ENCODE measurements around the gene ANO2. TPM values are rescaled to one million over a fixed set of nuclear protein-coding genes. Genes with fewer than 3 reads are reported as not detected.
A peak's percentile ranks its signal among the peaks of the same experiment; 100 is the strongest.

ANO2 gene
- total RNA-seq, 4 donors from 2014 or later, result 0.59 to 51.7 (median 15.1) TPM

DNA sequence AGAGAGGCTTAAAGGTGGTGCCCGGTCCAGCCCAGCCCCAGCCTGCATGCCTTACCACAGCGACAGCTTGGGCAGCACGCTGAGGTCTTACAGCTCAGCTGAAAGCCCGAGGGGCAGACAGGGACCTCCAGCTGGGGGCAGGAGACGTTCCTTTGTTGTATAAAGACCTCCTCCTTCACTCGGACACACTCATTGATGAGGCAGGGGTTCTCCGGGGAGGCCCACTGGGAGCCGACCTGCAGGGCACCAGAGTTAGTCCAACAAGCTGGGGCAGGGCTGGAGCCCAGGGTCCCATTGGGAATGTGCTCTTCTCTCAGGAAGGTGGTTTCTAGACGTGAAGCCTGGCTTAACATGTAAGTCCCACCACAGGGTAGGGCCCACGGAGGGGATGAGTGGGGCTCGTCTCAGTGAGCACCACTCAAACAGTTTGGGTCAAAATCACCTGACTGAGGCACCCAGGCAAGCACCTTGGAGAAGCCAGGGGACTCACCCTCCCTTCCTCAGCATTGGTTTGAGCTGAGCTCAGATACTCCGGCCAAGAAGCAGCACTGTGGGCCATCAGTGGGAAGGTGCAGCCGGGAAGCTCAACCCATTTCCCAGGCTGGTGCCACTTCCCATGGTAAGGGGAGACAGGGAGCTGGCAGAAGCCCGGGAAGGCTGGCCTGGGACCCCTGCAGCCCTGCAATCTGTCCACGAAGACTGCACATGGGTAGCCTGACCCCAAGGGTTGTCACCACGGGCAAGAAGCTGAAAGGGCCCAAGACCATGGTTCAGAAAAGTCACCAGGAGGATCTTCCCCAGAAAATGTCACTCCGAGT lies 24.3 kb upstream of the ANO2 start:
- Histone ChIP-seq H3K9me3 (no peaks in the 10 kb centered on the region), H3K36me3 (no peaks in the 10 kb centered on the region), H3K27ac (no peak overlapping the region), H3K4me3 (no peak overlapping the region), H3K4me1 (no peaks in the 10 kb centered on the region), H3K27me3 (no peaks in the 10 kb centered on the region)
- no peak for DNase-seq
- no peak for TF ChIP-seq POLR2A (IDR thresholded peaks at IDR 0.05)
- TF ChIP-seq, protein P1, sequence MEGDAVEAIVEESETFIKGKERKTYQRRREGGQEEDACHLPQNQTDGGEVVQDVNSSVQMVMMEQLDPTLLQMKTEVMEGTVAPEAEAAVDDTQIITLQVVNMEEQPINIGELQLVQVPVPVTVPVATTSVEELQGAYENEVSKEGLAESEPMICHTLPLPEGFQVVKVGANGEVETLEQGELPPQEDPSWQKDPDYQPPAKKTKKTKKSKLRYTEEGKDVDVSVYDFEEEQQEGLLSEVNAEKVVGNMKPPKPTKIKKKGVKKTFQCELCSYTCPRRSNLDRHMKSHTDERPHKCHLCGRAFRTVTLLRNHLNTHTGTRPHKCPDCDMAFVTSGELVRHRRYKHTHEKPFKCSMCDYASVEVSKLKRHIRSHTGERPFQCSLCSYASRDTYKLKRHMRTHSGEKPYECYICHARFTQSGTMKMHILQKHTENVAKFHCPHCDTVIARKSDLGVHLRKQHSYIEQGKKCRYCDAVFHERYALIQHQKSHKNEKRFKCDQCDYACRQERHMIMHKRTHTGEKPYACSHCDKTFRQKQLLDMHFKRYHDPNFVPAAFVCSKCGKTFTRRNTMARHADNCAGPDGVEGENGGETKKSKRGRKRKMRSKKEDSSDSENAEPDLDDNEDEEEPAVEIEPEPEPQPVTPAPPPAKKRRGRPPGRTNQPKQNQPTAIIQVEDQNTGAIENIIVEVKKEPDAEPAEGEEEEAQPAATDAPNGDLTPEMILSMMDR (IDR thresholded peaks at IDR 0.05), result no peak
- intact Hi-C loops (cut with DNase I; ENCODE audit: low total_unique reads), result no loop called here

GRCh38 chr12:5967645-5968415 lies 22.8 kb upstream of the ANO2 start:
- Histone ChIP-seq H3K4me1 (no peaks in the 10 kb centered on the region), H3K9me3 (no peaks in the 10 kb centered on the region), H3K4me3 (no peak overlapping the region), H3K36me3 (no peaks in the 10 kb centered on the region), H3K27me3 (no peaks in the 10 kb centered on the region), H3K27ac (no peak overlapping the region)
- intact Hi-C loops (cut with DNase I; ENCODE audit: low total_unique reads), result no loop called here
- no peak for DNase-seq
- TF ChIP-seq POLR2A (IDR thresholded peaks at IDR 0.05), result no peak
- TF ChIP-seq, protein P1 (IDR thresholded peaks at IDR 0.05), result no peak

DNA sequence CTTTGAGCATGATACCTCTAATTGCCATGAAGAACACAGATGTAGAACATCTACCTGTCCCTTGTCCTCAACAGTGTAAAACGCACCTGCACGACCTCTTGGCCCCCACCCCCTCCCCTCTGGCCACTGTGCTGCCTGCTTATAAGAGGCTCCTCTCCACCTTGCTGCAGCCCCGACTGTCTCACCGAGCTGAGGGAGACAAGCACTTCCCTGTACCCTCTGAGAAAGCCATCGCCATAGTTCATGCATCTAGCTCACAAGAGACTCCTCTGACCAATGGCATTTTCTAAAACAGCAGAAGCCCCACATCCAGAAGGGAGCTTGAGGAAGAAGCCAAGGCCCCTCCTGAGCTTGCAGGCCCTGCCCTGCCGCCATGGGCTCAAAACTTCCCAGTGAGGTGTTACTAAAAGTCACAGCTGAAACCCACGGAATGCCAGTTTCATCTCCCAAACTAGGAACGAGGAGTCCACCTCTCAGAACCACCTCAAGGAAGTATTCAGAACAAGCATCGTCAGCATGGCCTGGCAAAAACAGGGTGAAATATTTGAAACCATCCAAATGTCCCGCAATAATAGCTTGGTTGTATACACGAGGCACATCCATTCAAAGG lies 21.5 kb upstream of the ANO2 start:
- H3K4me1 ChIP-seq, result no peaks in the 10 kb centered on the region
- no peaks in the 10 kb centered on the region for H3K36me3 ChIP-seq
- no peaks in the 10 kb centered on the region for H3K27me3 ChIP-seq
- TF ChIP-seq POLR2A (IDR thresholded peaks at IDR 0.05), result no peak
- TF ChIP-seq, protein P1 (IDR thresholded peaks at IDR 0.05), result no peak
- intact Hi-C loops (cut with DNase I; ENCODE audit: low total_unique reads), result no loop called here
- no peaks in the 10 kb centered on the region for H3K9me3 ChIP-seq
- no peak overlapping the region for H3K27ac ChIP-seq
- DNase-seq, result no peak
- no peak overlapping the region for H3K4me3 ChIP-seq

DNA sequence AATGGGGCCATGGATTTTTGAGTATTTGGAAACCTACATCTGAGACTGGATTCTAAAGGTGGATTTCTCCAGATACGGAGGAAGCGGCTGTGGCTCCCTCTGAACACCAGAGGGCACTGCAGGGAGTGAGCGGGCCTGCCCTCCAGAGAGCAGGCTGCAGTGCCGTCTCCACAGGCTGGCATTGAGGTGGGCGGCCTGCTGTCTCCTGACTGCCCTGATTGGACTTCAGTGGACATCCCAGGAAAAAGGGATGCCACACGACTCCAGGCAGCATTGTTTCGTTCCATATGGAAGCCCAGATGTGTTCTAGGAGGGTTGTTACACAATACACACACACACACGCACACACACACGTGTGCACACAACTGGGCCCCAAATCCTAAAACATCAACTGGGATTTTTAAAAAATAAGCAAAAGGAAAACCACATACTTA lies 20.9 kb upstream of the ANO2 start:
- DNase-seq, result no peak
- H3K27ac ChIP-seq, result no peak overlapping the region
- no peak overlapping the region for H3K4me3 ChIP-seq
- H3K4me1 ChIP-seq, result no peaks in the 10 kb centered on the region
- H3K9me3 ChIP-seq, result no peaks in the 10 kb centered on the region
- H3K36me3 ChIP-seq, result no peaks in the 10 kb centered on the region
- intact Hi-C loops (cut with DNase I; ENCODE audit: low total_unique reads), result no loop called here
- no peaks in the 10 kb centered on the region for H3K27me3 ChIP-seq
- TF ChIP-seq, protein P1 (IDR thresholded peaks at IDR 0.05), result peak; percentile 30 to 55 (median 42)
- TF ChIP-seq POLR2A (IDR thresholded peaks at IDR 0.05), result no peak

All from uterus (tissue), 4 donors.